Bone marrow (tissue), 2 donors: ENCODE data around the gene ZNF787.
"Not testable (repeated sequence)": the region's sequence is repeated elsewhere in the genome, so short reads cannot be mapped to it uniquely, and the experiment has no call there.

Experiments used
- DNase-seq, 2 donors: peaks; one replicate each; lab custom pipeline; 2025; lab: John Stamatoyannopoulos, UW

Gene ZNF787

GRCh38 chr19:56105831-56106396 is 15.2 kb downstream of the ZNF787 start:
- not testable (repeated sequence) for DNase-seq

GRCh38 chr19:56105090-56105701 is 15.9 kb downstream of the ZNF787 start:
- DNase-seq = peak in 1 of 2 donors; percentile 17

- DNase-seq = no peak
These were observed 16.7 kb downstream of the ZNF787 start for GRCh38 chr19:56104423-56104822.

- DNase-seq = no peak
These were observed 18.0 kb downstream of the ZNF787 start for GRCh38 chr19:56103027-56103614.

- DNase-seq = no peak
These were observed 19.2 kb downstream of the ZNF787 start for GRCh38 chr19:56101746-56102535.

- DNase-seq = no peak
These were observed 20.0 kb downstream of the ZNF787 start for GRCh38 chr19:56101095-56101494.

GRCh38 chr19:56099638-56100539 is 21.2 kb downstream of the ZNF787 start:
- no peak for DNase-seq

GRCh38 chr19:56098731-56099568 is 22.1 kb downstream of the ZNF787 start:
- no peak for DNase-seq

GRCh38 chr19:56098237-56098636 is 22.9 kb downstream of the ZNF787 start:
- DNase-seq = not testable (repeated sequence)

GRCh38 chr19:56097776-56098175 is 23.3 kb downstream of the ZNF787 start:
- DNase-seq = no peak

GRCh38 chr19:56097306-56097705 is 23.8 kb downstream of the ZNF787 start:
- no peak for DNase-seq

GRCh38 chr19:56096665-56097064 is 24.4 kb downstream of the ZNF787 start:
- DNase-seq = no peak

GRCh38 chr19:56094449-56094848 is 26.6 kb downstream of the ZNF787 start:
- no peak for DNase-seq

- no peak for DNase-seq
These were observed 28.1 kb downstream of the ZNF787 start for GRCh38 chr19:56092685-56093631.

GRCh38 chr19:56091751-56092546 is 29.1 kb downstream of the ZNF787 start:
- no peak for DNase-seq

GRCh38 chr19:56091066-56091490 is 30.0 kb downstream of the ZNF787 start:
- DNase-seq = no peak

- no peak for DNase-seq
These were observed 31.8 kb downstream of the ZNF787 start for GRCh38 chr19:56089344-56089743.

GRCh38 chr19:56088497-56089215 is 32.4 kb downstream of the ZNF787 start:
- no peak for DNase-seq
